Nephron (organoid): Measurements from ENCODE around the gene ITGA3.

Experiments used
- H3K27ac Mint-ChIP-seq, 3 experiments: 2 replicates each; pipeline ENCODE4 v1.8.0; 2020; ENCODE audit warnings: mixed read lengths in 3 of 3, mild to moderate bottlenecking in 2 of 3, moderate library complexity in 1 of 3
- H3K27me3 Mint-ChIP-seq: 2 replicates; pipeline ENCODE4 v1.8.0; 2021; ENCODE audit warnings: low read depth, mild to moderate bottlenecking, moderate library complexity, mixed read lengths
- H3K36me3 Mint-ChIP-seq: 2 replicates; pipeline ENCODE4 v1.8.0; 2020; ENCODE audit warnings: low read depth, mixed read lengths
- H3K4me1 Mint-ChIP-seq: 2 replicates; pipeline ENCODE4 v1.8.0; 2020; ENCODE audit warnings: mixed read lengths
- H3K4me3 Mint-ChIP-seq, 3 experiments: 2 replicates each; pipeline ENCODE4 v1.8.0; 2020; ENCODE audit warnings: mild to moderate bottlenecking in 3 of 3, mixed read lengths in 3 of 3, moderate library complexity in 2 of 3
- H3K9me3 Mint-ChIP-seq: 2 replicates; pipeline ENCODE4 v1.8.0; 2020; ENCODE audit warnings: mixed read lengths
- TF ChIP-seq, protein P1 (sequence below), 3 experiments: fragments of 200-600 bp; sonication (generic); IDR thresholded peaks; one replicate each; pipeline ENCODE4 v1.5.0; 2021; ENCODE audit warnings: antibody characterized with exemption in 3 of 3; ENCODE audit not compliant: unreplicated experiment in 3 of 3

Gene ITGA3

DNA sequence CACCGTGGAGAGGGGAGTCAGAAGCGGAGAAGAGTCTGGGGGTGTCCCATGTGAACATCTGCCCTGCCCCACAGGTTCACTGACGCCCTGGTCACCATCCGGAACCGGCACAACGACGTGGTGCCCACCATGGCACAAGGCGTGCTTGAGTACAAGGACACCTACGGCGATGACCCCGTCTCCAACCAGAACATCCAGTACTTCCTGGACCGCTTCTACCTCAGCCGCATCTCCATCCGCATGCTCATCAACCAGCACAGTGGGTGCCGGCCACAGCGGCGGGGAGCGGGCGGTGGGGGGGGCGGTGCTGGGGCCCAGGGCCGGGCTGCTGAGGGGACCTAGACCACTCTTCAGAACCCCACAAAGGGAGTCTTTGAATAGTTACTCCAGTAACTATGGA, 49.9 kb downstream of the ITGA3 start:
- TF ChIP-seq, protein P1, sequence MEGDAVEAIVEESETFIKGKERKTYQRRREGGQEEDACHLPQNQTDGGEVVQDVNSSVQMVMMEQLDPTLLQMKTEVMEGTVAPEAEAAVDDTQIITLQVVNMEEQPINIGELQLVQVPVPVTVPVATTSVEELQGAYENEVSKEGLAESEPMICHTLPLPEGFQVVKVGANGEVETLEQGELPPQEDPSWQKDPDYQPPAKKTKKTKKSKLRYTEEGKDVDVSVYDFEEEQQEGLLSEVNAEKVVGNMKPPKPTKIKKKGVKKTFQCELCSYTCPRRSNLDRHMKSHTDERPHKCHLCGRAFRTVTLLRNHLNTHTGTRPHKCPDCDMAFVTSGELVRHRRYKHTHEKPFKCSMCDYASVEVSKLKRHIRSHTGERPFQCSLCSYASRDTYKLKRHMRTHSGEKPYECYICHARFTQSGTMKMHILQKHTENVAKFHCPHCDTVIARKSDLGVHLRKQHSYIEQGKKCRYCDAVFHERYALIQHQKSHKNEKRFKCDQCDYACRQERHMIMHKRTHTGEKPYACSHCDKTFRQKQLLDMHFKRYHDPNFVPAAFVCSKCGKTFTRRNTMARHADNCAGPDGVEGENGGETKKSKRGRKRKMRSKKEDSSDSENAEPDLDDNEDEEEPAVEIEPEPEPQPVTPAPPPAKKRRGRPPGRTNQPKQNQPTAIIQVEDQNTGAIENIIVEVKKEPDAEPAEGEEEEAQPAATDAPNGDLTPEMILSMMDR (IDR thresholded peaks at IDR 0.05; ENCODE audit: unreplicated experiment in 3 of 3): no peak
- no peak overlapping the region for H3K27ac Mint-ChIP-seq
- no peaks in the 10 kb centered on the region for H3K9me3 Mint-ChIP-seq
- H3K4me3 Mint-ChIP-seq: no peak overlapping the region
- peaks cover 32% of the 10 kb centered on the region for H3K36me3 Mint-ChIP-seq
- no peaks in the 10 kb centered on the region for H3K27me3 Mint-ChIP-seq
- peaks cover 28% of the 10 kb centered on the region for H3K4me1 Mint-ChIP-seq

- H3K4me3 Mint-ChIP-seq: no peak overlapping the region
- no peaks in the 10 kb centered on the region for H3K9me3 Mint-ChIP-seq
- peaks cover 20% of the 10 kb centered on the region for H3K4me1 Mint-ChIP-seq
- peaks cover 32% of the 10 kb centered on the region for H3K36me3 Mint-ChIP-seq
- no peaks in the 10 kb centered on the region for H3K27me3 Mint-ChIP-seq
- peak overlapping the region in 1 of 3 experiments; percentile 1 for H3K27ac Mint-ChIP-seq
- TF ChIP-seq, protein P1 (IDR thresholded peaks at IDR 0.05; ENCODE audit: unreplicated experiment in 3 of 3): no peak
These were observed 50.7 kb downstream of the ITGA3 start for GRCh38 chr17:50106393-50107131.

DNA sequence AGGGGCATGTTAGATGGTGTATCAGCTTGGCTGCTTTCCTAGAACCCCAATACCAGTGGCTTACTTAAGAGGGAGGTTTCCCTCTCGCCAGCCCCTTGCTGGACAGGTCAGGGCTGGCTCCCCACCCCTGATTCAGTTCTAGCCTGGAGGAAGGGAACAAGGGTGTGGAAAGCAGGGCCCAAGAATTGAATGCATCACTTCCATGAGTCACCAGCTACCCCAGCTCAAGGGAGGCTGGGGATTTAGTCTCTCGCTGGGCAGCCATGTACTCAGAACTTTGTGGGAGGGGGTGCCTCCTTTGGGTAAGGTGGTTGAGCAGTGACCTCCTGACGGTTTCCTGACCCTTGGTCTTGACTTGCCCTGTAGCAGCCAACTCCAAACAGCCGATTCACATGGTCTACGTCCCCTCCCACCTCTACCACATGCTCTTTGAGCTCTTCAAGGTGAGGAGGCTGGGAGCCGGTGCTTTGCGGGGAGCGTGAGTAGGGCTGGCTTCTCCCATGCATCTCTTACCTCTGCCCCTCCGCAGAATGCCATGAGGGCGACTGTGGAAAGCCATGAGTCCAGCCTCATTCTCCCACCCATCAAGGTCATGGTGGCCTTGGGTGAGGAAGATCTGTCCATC, 52.0 kb downstream of the ITGA3 start:
- no peaks in the 10 kb centered on the region for H3K27me3 Mint-ChIP-seq
- H3K4me1 Mint-ChIP-seq: peaks cover 7% of the 10 kb centered on the region
- no peak overlapping the region for H3K27ac Mint-ChIP-seq
- H3K4me3 Mint-ChIP-seq: no peak overlapping the region
- TF ChIP-seq, protein P1 (IDR thresholded peaks at IDR 0.05; ENCODE audit: unreplicated experiment in 3 of 3): no peak
- no peaks in the 10 kb centered on the region for H3K9me3 Mint-ChIP-seq
- peaks cover 32% of the 10 kb centered on the region for H3K36me3 Mint-ChIP-seq

- Mint-ChIP-seq H3K27me3 (no peaks in the 10 kb centered on the region), H3K9me3 (no peaks in the 10 kb centered on the region), H3K36me3 (peaks cover 34% of the 10 kb centered on the region), H3K4me1 (peaks cover under 1% of the 10 kb centered on the region), H3K4me3 (no peak overlapping the region), H3K27ac (peak overlapping the region in 1 of 3 experiments; percentile 14)
- TF ChIP-seq, protein P1 (IDR thresholded peaks at IDR 0.05; ENCODE audit: unreplicated experiment in 3 of 3): no peak
These were observed 52.6 kb downstream of the ITGA3 start for GRCh38 chr17:50108556-50108955.

DNA sequence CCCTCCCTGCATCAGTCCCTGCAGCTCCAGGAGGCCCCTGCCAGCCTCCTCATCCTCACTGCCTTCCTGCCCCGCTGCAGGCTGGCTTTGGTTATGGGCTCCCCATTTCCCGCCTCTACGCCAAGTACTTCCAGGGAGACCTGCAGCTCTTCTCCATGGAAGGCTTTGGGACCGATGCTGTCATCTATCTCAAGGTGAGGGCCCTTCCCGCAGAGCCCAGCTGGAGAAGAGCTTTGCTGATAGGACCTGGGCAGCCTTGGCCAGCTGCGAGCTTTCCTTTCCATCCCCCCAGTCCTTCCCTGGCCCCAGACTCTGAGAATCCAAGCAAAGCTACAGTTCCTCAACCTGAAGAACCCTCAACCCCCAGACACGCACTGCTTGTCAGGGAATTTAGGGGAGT, 53.3 kb downstream of the ITGA3 start:
- Mint-ChIP-seq H3K36me3 (peaks cover 37% of the 10 kb centered on the region), H3K9me3 (no peaks in the 10 kb centered on the region), H3K4me3 (no peak overlapping the region), H3K4me1 (no peaks in the 10 kb centered on the region), H3K27ac (no peak overlapping the region), H3K27me3 (no peaks in the 10 kb centered on the region)
- TF ChIP-seq, protein P1 (IDR thresholded peaks at IDR 0.05; ENCODE audit: unreplicated experiment in 3 of 3): no peak

DNA sequence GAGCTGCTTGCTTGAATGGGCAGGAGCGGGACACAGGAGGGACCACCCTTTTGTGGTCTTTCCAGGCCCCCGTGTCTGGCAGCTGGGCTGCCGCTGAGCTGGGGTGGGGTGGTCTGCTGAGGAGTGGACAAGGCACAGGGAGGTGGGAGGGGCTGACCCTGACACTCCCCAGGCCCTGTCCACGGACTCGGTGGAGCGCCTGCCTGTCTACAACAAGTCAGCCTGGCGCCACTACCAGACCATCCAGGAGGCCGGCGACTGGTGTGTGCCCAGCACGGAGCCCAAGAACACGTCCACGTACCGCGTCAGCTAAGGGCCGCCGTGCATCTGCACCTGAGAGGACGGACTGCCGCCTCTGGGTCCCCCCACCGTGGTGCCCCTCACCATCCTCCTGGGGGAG, 53.9 kb downstream of the ITGA3 start:
- Mint-ChIP-seq H3K9me3 (no peaks in the 10 kb centered on the region), H3K36me3 (peaks cover 38% of the 10 kb centered on the region), H3K27ac (no peak overlapping the region), H3K27me3 (no peaks in the 10 kb centered on the region), H3K4me3 (no peak overlapping the region), H3K4me1 (peaks cover 2% of the 10 kb centered on the region)
- TF ChIP-seq, protein P1 (IDR thresholded peaks at IDR 0.05; ENCODE audit: unreplicated experiment in 3 of 3): no peak
